Frontal cortex (tissue), 4 donors: Measurements from ENCODE around the gene PTPN6. TPM values are rescaled to one million over a fixed set of nuclear protein-coding genes. Genes with fewer than 3 reads are reported as not detected.

Experiments
- DNase-seq, 2 donors: peaks; one replicate each; pipeline ENCODE4 v3.0.0; 2012; ENCODE audit warnings: low spot score in 2 of 2
- FAIRE-seq: peaks from 2 replicates; lab custom pipeline; 2012; peaks lifted over from hg19 to GRCh38; lab: Jason Lieb, UNC
- total RNA-seq: library from RNA; depleted of rRNA; stranded (reverse); fragments of >200 nt; gene quantifications from one replicate; pipeline ENCODE4 v1.2.3, GENCODE V29; 2014
- donor health status: control.
- donor health status: control.
- donor health status: control.

PTPN6 gene
- total RNA-seq, 1 donor from 2014 or later = 1.6 TPM

- DNase-seq (no peak), FAIRE-seq (no peak)
These were observed 28.9 kb upstream of the PTPN6 start for GRCh38 chr12:6921996-6922946.

DNA sequence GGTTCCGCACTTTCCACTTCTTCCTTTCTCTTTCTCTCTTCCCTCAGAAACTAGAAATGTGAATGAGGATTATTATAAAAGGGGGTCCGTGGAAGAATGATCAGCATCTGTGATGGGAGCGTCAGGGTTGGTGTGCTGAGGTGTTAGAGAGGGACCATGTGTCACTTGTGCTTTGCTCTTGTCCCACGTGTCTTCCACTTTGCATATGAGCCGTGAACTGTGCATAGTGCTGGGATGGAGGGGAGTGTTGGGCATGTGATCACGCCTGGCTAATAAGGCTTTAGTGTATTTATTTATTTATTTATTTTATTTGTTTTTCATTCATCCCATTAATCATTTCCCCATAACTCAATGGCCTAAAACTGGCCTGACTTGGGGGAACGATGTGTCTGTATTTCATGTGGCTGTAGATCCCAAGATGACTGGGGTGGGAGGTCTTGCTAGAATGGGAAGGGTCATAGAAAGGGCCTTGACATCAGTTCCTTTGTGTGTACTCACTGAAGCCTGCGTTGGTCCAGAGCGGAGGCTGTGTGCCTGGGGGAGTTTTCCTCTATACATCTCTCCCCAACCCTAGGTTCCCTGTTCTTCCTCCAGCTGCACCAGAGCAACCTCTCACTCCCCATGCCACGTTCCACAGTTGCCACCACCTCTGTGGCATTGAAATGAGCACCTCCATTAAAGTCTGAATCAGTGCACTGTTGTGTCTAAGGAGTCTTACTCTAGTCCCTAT, 28.0 kb upstream of the PTPN6 start:
- no peak for FAIRE-seq

GRCh38 chr12:6923851-6924250, 27.3 kb upstream of the PTPN6 start:
- no peak for FAIRE-seq
- no peak for DNase-seq

More for the DNA sequence above, 28.0 kb upstream of the PTPN6 start:
- DNase-seq = no peak

- no peak for DNase-seq
- no peak for FAIRE-seq
These were observed 26.0 kb upstream of the PTPN6 start for GRCh38 chr12:6925239-6925539.

DNA sequence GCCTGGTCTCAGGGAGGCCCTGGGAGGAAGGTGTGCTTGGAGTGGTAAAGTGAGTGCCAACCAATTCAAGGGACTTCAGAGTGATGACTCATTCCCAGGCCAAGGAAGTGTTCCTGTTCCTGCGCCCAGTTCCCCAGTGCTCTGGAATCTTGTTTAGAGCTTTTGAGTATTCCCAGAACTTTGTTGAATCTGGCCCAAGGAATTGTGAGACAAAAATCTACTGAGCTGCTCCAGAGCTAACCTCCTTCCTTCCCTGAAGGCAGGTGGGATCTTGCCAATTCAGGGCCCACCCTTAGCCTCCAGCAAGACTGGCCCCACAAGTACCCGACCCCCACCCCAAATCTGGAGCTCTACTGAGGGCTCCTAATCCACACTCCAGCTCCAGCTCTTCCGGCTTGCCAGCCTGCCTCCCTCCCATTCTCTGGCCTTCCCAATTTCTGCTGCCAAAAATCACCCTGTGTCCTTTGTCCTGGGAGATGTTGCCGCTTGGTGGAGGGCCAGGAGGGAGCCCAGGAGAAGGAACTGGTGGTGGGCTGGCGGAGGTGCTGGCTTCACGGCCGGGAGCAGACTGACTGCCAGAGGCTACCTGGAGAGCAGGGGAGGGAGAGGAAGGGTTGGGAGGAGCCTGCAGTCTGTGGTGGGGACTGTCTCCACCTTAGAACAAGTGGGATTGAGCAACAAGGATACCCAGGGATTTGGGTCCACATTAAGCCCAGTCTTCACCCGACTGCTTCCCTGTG, 25.4 kb upstream of the PTPN6 start:
- DNase-seq = peak; percentile 47 to 71
- FAIRE-seq = no peak

GRCh38 chr12:6927379-6928021, 23.7 kb upstream of the PTPN6 start, which contains the start of gene ATN1:
Gene ATN1 (plus strand): TSS chr12:6927959. CDS start chr12:6934002, 6,043 bp downstream.
- FAIRE-seq (no peak), DNase-seq (peak; percentile 85 to 89)

GRCh38 chr12:6928022-6928702, 23.0 kb upstream of the PTPN6 start:
- FAIRE-seq = no peak
- DNase-seq = peak; percentile 60 to 68

DNA sequence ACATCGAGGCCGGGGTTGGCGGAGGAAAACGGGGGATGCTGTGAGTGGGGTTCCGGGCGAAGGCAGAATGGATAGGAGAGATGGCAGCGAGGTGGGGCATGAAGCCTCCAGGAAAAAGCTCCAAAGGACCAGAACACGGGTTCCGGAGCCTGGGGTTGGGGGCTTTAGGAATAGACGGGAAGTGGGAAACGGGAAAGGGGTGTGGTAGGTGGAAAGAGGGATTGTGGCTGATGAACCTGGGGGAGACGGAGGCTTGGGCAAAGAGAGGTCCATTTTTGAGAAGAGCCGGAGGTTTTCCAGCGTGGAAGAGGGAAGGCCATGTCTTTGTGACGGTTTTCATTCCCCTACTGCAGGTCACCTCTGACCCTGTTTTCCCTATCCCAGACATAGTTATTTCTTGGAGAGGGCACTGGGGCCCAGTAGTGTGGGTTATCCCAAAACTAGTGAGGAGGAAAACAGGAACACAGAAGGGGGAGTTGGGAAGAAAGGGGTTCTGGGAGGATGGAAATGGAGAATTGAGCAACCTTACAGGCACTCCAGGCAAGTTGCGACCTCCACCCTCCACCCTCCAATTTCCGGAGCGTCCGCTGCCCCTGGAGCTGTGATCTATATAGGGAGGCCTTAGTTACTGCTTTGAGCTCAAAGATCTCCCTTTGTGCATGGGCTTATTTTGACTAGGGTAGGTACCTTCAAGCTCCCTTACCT, 22.3 kb upstream of the PTPN6 start:
- DNase-seq = no peak
- no peak for FAIRE-seq

GRCh38 chr12:6929466-6930452, 21.4 kb upstream of the PTPN6 start:
- FAIRE-seq (no peak), DNase-seq (no peak)

DNA sequence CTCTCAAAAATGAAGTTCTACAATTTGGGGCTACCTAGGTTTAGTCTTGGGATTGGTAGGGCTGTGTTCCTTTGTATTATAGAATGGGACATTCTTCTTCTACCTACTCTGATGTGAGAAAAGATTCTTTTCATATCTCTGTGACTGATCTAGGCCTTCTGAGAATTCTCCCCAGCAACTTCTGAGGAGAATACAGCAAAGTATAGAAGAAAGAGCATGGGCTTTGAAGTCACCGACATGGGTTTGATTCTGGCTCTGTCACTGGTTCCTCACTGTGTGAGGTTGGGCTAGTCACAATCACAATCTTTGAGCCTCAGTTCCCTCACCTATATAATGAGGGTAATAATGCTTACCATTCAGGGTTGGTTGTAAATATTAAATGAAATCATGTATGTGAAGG, 18.4 kb upstream of the PTPN6 start:
- FAIRE-seq (no peak), DNase-seq (no peak)

GRCh38 chr12:6934110-6934509, 17.0 kb upstream of the PTPN6 start:
- DNase-seq (no peak), FAIRE-seq (no peak)

- no peak for FAIRE-seq
- DNase-seq = no peak
These were observed 15.6 kb upstream of the PTPN6 start for GRCh38 chr12:6935371-6936193.

DNA sequence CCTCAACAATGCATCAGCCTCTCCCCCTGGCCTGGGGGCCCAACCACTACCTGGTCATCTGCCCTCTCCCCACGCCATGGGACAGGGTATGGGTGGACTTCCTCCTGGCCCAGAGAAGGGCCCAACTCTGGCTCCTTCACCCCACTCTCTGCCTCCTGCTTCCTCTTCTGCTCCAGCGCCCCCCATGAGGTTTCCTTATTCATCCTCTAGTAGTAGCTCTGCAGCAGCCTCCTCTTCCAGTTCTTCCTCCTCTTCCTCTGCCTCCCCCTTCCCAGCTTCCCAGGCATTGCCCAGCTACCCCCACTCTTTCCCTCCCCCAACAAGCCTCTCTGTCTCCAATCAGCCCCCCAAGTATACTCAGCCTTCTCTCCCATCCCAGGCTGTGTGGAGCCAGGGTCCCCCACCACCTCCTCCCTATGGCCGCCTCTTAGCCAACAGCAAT, 14.9 kb upstream of the PTPN6 start:
- no peak for FAIRE-seq
- no peak for DNase-seq

GRCh38 chr12:6936636-6937480, 14.3 kb upstream of the PTPN6 start:
- DNase-seq = no peak
- no peak for FAIRE-seq

- DNase-seq (peak; percentile 87 to 89), FAIRE-seq (no peak)
These were observed 13.4 kb upstream of the PTPN6 start for GRCh38 chr12:6937481-6938352.
